ENCODE results near the gene CCL26. TPM values are rescaled to one million over a fixed set of nuclear protein-coding genes. Genes with fewer than 3 reads are reported as not detected.
"Not testable (repeated sequence)": the region's sequence is repeated elsewhere in the genome, so short reads cannot be mapped to it uniquely, and the experiment has no call there.

Gene CCL26
- total RNA-seq, 1 donor from 2014 or later: not detected

- no peak for DNase-seq
Measured at GRCh38 chr7:75789361-75789924, 17.4 kb upstream of the CCL26 start.

GRCh38 chr7:75788154-75788847 is 16.3 kb upstream of the CCL26 start:
- DNase-seq: not testable (repeated sequence)

GRCh38 chr7:75783058-75783457 is 11.0 kb upstream of the CCL26 start:
- not testable (repeated sequence) for DNase-seq

- not testable (repeated sequence) for DNase-seq
Measured at GRCh38 chr7:75780647-75781273, 8.7 kb upstream of the CCL26 start.

- not testable (repeated sequence) for DNase-seq
Measured at GRCh38 chr7:75779516-75779915, 7.5 kb upstream of the CCL26 start.

GRCh38 chr7:75779035-75779434 is 7.0 kb upstream of the CCL26 start:
- DNase-seq: not testable (repeated sequence)

GRCh38 chr7:75776295-75776971 is 4.4 kb upstream of the CCL26 start:
- no peak for DNase-seq

- DNase-seq: not testable (repeated sequence)
Measured at GRCh38 chr7:75773958-75774357, 1.9 kb upstream of the CCL26 start.

- no peak for DNase-seq
Measured at GRCh38 chr7:75771224-75771623, 787 bp downstream of the CCL26 start.

GRCh38 chr7:75762350-75762917 is 9.6 kb downstream of the CCL26 start:
- no peak for DNase-seq

GRCh38 chr7:75761801-75762200 is 10.2 kb downstream of the CCL26 start:
- not testable (repeated sequence) for DNase-seq

GRCh38 chr7:75758491-75758890 is 13.5 kb downstream of the CCL26 start:
- DNase-seq: no peak

- DNase-seq: no peak
Measured at GRCh38 chr7:75757860-75758259, 14.2 kb downstream of the CCL26 start.

- DNase-seq: no peak
Measured at GRCh38 chr7:75756991-75757676, 14.9 kb downstream of the CCL26 start.

- DNase-seq: no peak
Measured at GRCh38 chr7:75756206-75756990, 15.6 kb downstream of the CCL26 start.

- DNase-seq: no peak
Measured at GRCh38 chr7:75743455-75743859, 28.6 kb downstream of the CCL26 start.

- DNase-seq: no peak
Measured at GRCh38 chr7:75740846-75741497, 31.0 kb downstream of the CCL26 start.

- no peak for DNase-seq
Measured at GRCh38 chr7:75739796-75740672, 32.0 kb downstream of the CCL26 start.

- peak; percentile 99 for DNase-seq
Measured at GRCh38 chr7:75738975-75739795, 32.8 kb downstream of the CCL26 start.
